ENCODE data around the gene C1orf105. TPM values are rescaled to one million over a fixed set of nuclear protein-coding genes. Genes with fewer than 3 reads are reported as not detected.

Gene C1orf105
- total and polyA plus RNA-seq, 2 of the 8 experiments (the other 6 are each of a cell fraction or from before 2014, with no cell fraction given): not detected

DNA sequence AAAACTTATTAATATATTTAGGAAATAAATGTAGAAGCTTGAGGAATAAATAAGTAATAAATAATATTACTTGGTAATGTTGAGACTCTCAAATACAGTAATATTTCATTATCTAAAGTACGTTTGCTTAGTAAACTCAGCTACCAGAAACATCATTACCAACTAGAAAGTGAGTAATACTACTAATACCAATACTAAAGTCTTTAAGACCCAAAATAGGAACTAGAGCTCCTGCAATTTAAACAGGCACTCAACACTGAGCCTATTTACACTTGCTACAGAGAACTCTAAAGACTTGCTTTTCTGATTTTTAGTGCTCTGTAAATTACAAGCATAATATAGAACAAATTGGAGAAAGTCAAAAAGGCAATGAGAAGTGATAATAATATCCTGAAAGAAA lies 13.5 kb upstream of the C1orf105 start:
- no peaks in the 10 kb centered on the region for H3K23me2 ChIP-seq (ENCODE audit: low read depth, low read length)
- H3K27me3 ChIP-seq (replicated peaks in 1 of 4; ENCODE audit: control insufficient read depth in 3 of 4, extremely low read depth in 1 of 4, insufficient read depth in 3 of 4, low read length in 3 of 4): no peaks in the 10 kb centered on the region
- no peaks in the 10 kb centered on the region for H3K9me3 ChIP-seq (ENCODE audit: insufficient read depth in 2 of 2, low read depth in 1 of 2, low read length in 1 of 2)
- no peak overlapping the region for H3K4me3 ChIP-seq (ENCODE audit: extremely low read depth in 1 of 4, insufficient read depth in 2 of 4, low read depth in 3 of 4, low read length in 4 of 4)
- ChIA-PET CTCF (ENCODE audit: partially characterized antibody) (interaction anchor here (0.5 to 1.0 kb wide), 2 partner anchors 9 to 1690 kb away, joined by 3 read pairs; no protein-coding TSS in a partner anchor), POLR2A (ENCODE audit: partially characterized antibody) (no interaction called here)
- no peaks in the 10 kb centered on the region for H3K36me3 ChIP-seq (ENCODE audit: control insufficient read depth in 2 of 4, insufficient read depth in 4 of 4, low read length in 3 of 4)
- no peak overlapping the region for H3K27ac ChIP-seq (ENCODE audit: low read depth, low read length)
- no peak overlapping the region for H2AFZ ChIP-seq (ENCODE audit: low read length)
- no peak overlapping the region for H3K23ac ChIP-seq (ENCODE audit: insufficient read length)
- 80% methylated on average over 1 of the region's 1 CpG; no CpG with 5 or more reads in 1 of the 2 experiments for WGBS, 2 experiments (ENCODE audit: extremely low coverage in 1 of 2, insufficient coverage in 1 of 2, insufficient read length in 1 of 2, insufficient replicate concordance in 2 of 2, low coverage in 1 of 2, low lambda C conversion rate in 2 of 2, missing lambda C conversion rate in 1 of 2)
- H3K56ac ChIP-seq (replicated peaks; ENCODE audit: insufficient read length, low read depth, low read length): no peak overlapping the region
- H4K20me1 ChIP-seq (replicated peaks in 1 of 2; ENCODE audit: control insufficient read depth in 1 of 2, insufficient read depth in 2 of 2, low read length in 2 of 2): no peaks in the 10 kb centered on the region
- H3K18ac ChIP-seq (ENCODE audit: extremely low read depth, low read length): no peak overlapping the region
- DNase-seq (ENCODE audit: low read depth in 1 of 2, low spot score in 2 of 2): no peak
- H2BK120ac ChIP-seq (replicated peaks; ENCODE audit: low read depth, low read length): no peak overlapping the region
- H3K4me1 ChIP-seq (replicated peaks in 1 of 4; ENCODE audit: control insufficient read depth in 3 of 4, insufficient read depth in 4 of 4, low read length in 3 of 4): no peaks in the 10 kb centered on the region
- H3K14ac ChIP-seq (ENCODE audit: insufficient read length): no peak overlapping the region
- H3K4ac ChIP-seq (replicated peaks; ENCODE audit: insufficient read length, low read depth, low read length): no peak overlapping the region
- H3K9ac ChIP-seq (replicated peaks in 1 of 4; ENCODE audit: extremely low read depth in 1 of 4, low read depth in 3 of 4, low read length in 3 of 4): no peak overlapping the region
- no peak overlapping the region for H2AK5ac ChIP-seq (ENCODE audit: low read depth, low read length)
- H3K79me1 ChIP-seq (ENCODE audit: low read depth, low read length): no peaks in the 10 kb centered on the region
- no peak overlapping the region for H2BK20ac ChIP-seq (ENCODE audit: low read length)
- H3K4me2 ChIP-seq (ENCODE audit: insufficient read depth in 1 of 2, low read depth in 2 of 2, low read length in 2 of 2): no peak overlapping the region
- no peak overlapping the region for H2BK12ac ChIP-seq (ENCODE audit: low read depth, low read length)
- no peak overlapping the region for H4K91ac ChIP-seq (replicated peaks; ENCODE audit: insufficient read length, low read length)
- H3K79me2 ChIP-seq (ENCODE audit: control insufficient read depth in 1 of 2, insufficient read depth in 2 of 2, low read length in 2 of 2): no peaks in the 10 kb centered on the region
- FAIRE-seq: no peak
- no peak overlapping the region for H2BK15ac ChIP-seq (ENCODE audit: low read length)
- no peak overlapping the region for H4K5ac ChIP-seq (ENCODE audit: insufficient read length, low read depth, low read length)
- TF ChIP-seq SRF (IDR thresholded peaks at IDR 0.05; ENCODE audit: low read depth, low read length): no peak
- no peak overlapping the region for H4K8ac ChIP-seq (ENCODE audit: extremely low read depth, insufficient read depth, low read length)
- no peak overlapping the region for H2BK5ac ChIP-seq (ENCODE audit: low read depth, low read length)
